Neural crest cell (in vitro differentiated cells): Measurements from ENCODE around the gene AGBL4. TPM values are rescaled to one million over a fixed set of nuclear protein-coding genes. Genes with fewer than 3 reads are reported as not detected.

Experiments used
- DNase-seq: peaks from one replicate; pipeline ENCODE4 v3.0.0; 2021; ENCODE audit warnings: low read depth, mixed read lengths, low spot score
- H3K27ac Mint-ChIP-seq: one replicate; pipeline ENCODE4 v1.8.0; 2021; ENCODE audit warnings: mild to moderate bottlenecking, mixed read lengths; ENCODE audit not compliant: unreplicated experiment
- H3K27me3 Mint-ChIP-seq: 2 replicates; pipeline ENCODE4 v1.8.0; 2021; ENCODE audit warnings: low read depth, mild to moderate bottlenecking, mixed read lengths
- H3K36me3 Mint-ChIP-seq: 2 replicates; pipeline ENCODE4 v1.8.0; 2021; ENCODE audit warnings: low read depth, mild to moderate bottlenecking, mixed read lengths
- H3K4me1 Mint-ChIP-seq: 2 replicates; pipeline ENCODE4 v1.8.0; 2021; ENCODE audit warnings: mixed read lengths
- H3K4me3 Mint-ChIP-seq: one replicate; pipeline ENCODE4 v1.8.0; 2021; ENCODE audit warnings: mild to moderate bottlenecking, mixed read lengths
- H3K9me3 Mint-ChIP-seq: 2 replicates; pipeline ENCODE4 v1.8.0; 2021; ENCODE audit warnings: mixed read lengths
- total RNA-seq: library from RNA; stranded (reverse); gene quantifications from 2 replicates; pipeline ENCODE4 v1.2.1, GENCODE V29; 2021
- TF ChIP-seq, protein P1 (sequence below): fragments of 200-600 bp; sonication (generic); conservative IDR thresholded peaks from 2 replicates; pipeline ENCODE4 v1.5.0; 2021; ENCODE audit warnings: antibody characterized with exemption, mild to moderate bottlenecking

AGBL4 gene
- total RNA-seq, 1 donor from 2014 or later: 0.09 TPM

DNA sequence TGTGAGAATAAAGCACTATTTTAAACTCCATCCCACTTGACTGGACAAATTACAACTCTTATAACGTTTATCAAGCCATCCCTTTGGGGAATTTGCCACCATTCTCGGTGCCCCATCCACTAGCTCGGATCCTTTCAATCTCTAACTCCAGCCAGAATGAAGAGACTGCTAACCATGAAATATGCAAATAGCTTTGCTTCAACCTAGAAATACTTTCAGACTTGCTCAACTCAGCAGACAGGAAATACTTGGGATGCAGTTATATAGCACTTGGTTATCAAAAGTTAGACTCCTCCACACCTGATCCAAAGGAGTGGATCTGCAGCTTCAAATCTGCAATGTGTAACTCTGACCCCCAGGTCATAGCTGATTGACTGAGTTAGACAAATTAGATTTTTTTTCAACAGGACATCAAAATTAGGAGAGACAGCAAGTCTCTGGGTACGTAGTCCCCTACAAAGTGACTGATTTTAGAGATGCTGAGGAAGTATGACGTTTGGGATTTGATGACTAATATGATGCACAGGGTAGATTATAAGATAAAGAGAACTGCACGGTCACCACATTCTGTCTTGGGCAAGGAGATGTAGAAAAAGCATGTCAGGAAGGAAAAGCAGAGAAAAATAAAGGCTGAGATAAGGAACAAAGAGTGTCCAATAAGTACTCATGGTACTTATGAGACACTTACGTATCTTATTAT is 496.0 kb downstream of the AGBL4 start:
- H3K4me3 Mint-ChIP-seq: no peak overlapping the region
- no peaks in the 10 kb centered on the region for H3K4me1 Mint-ChIP-seq
- H3K36me3 Mint-ChIP-seq: peaks cover 8% of the 10 kb centered on the region
- no peak overlapping the region for H3K27ac Mint-ChIP-seq
- H3K9me3 Mint-ChIP-seq: peaks cover 28% of the 10 kb centered on the region
- TF ChIP-seq, protein P1, sequence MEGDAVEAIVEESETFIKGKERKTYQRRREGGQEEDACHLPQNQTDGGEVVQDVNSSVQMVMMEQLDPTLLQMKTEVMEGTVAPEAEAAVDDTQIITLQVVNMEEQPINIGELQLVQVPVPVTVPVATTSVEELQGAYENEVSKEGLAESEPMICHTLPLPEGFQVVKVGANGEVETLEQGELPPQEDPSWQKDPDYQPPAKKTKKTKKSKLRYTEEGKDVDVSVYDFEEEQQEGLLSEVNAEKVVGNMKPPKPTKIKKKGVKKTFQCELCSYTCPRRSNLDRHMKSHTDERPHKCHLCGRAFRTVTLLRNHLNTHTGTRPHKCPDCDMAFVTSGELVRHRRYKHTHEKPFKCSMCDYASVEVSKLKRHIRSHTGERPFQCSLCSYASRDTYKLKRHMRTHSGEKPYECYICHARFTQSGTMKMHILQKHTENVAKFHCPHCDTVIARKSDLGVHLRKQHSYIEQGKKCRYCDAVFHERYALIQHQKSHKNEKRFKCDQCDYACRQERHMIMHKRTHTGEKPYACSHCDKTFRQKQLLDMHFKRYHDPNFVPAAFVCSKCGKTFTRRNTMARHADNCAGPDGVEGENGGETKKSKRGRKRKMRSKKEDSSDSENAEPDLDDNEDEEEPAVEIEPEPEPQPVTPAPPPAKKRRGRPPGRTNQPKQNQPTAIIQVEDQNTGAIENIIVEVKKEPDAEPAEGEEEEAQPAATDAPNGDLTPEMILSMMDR: no peak
- no peak for DNase-seq
- no peaks in the 10 kb centered on the region for H3K27me3 Mint-ChIP-seq

DNA sequence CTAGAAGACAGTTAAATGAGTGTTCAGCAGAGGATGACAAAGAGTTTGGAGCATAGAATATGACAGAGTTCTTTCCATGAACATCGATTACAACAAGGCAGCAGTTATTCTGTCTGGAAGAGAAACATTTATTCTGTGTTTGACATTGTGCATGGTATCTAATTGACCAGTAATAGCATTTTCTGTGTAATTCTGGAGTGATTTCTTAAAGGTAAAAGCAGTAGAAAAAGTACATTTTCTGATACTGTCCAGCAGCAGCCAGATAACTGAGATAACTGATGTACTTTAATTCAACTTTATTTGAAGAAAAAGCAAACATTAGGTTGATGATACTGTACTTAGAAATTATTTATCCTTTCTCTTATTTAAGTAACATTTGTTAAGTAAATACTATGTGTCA is 497.1 kb downstream of the AGBL4 start:
- peaks cover 29% of the 10 kb centered on the region for H3K9me3 Mint-ChIP-seq
- H3K4me3 Mint-ChIP-seq: no peak overlapping the region
- no peak for DNase-seq
- H3K36me3 Mint-ChIP-seq: peaks cover 11% of the 10 kb centered on the region
- H3K27ac Mint-ChIP-seq: no peak overlapping the region
- no peaks in the 10 kb centered on the region for H3K4me1 Mint-ChIP-seq
- TF ChIP-seq, protein P1: no peak
- H3K27me3 Mint-ChIP-seq: no peaks in the 10 kb centered on the region

DNA sequence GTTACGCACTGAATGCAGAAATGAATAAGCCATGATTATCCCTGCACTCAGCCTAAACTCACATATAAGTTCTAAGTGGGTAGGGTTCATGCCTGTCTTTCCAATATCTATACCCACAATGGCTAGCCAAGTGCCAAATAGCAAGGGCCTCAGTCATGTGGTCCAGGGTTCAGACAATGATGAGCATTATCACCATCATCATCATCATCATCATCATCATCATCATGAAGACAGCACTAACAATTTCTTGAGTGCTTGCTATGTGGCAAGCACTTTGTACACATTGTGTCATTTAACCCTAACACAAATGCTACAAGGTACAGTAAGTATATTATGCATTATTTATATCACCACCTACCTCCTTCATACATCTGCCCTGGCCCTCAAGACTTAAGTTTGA is 500.0 kb downstream of the AGBL4 start:
- Mint-ChIP-seq H3K4me1 (no peaks in the 10 kb centered on the region), H3K4me3 (no peak overlapping the region), H3K36me3 (peaks cover 7% of the 10 kb centered on the region), H3K27ac (no peak overlapping the region), H3K27me3 (no peaks in the 10 kb centered on the region), H3K9me3 (peaks cover 19% of the 10 kb centered on the region)
- TF ChIP-seq, protein P1: no peak
- DNase-seq: no peak

DNA sequence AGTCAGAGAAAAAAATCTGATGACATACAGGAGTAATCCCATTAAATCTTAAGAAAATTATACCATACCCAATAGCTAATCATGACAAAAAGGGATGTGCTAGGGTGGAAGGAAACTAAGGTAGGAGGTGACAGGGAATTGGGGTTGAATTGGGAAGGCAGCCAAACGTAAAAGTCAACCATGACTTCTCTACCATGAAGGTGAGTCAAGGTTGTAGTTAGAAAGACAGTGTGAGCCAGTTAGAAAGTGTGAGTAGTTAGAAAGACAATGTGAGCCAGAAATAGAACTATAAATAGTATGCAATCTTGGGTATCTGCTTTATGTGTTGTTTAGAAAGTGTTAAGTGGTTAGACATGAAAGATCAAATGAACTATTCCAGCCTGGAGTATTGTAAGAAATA is 556.8 kb downstream of the AGBL4 start:
- Mint-ChIP-seq H3K36me3 (no peaks in the 10 kb centered on the region), H3K27me3 (no peaks in the 10 kb centered on the region), H3K27ac (no peak overlapping the region), H3K4me1 (no peaks in the 10 kb centered on the region), H3K9me3 (peaks cover 26% of the 10 kb centered on the region), H3K4me3 (no peak overlapping the region)
- TF ChIP-seq, protein P1: no peak
- no peak for DNase-seq

DNA sequence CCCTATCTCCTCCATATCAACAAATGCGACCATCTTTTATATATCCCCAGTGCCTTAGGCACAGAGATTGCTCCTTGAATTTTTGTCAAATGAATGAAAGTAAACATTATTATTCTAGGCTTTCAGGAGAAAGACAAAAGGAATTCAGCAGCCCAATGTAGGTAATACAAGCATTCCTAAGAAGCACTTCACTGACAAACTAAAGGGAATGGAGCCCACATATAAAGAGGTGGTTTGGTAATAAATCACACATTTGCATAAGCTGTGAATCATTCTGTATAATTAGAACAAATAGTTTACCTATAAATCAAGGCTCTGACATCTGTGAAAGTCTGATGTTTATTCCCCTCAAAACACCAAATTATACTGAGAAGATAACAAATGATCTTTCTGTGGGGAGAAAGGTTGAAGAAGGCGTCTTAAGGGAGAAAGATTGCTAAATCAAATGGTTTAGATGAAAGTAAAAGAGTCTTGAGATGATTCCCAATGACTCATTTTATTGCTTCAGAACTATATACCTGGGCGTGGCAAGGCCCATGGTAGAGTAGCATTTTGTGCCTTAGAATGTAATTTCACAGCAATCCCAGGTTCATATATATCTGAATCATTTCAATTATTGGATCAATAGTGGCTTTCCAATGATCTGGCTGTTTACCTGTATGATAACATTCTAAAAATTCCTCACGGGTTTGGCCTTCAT is 558.1 kb downstream of the AGBL4 start:
- TF ChIP-seq, protein P1: no peak
- no peak for DNase-seq
- Mint-ChIP-seq H3K27me3 (no peaks in the 10 kb centered on the region), H3K27ac (no peak overlapping the region), H3K36me3 (no peaks in the 10 kb centered on the region), H3K9me3 (peaks cover 27% of the 10 kb centered on the region), H3K4me3 (no peak overlapping the region), H3K4me1 (no peaks in the 10 kb centered on the region)
